Gastrocnemius medialis (tissue), 4 donors: ENCODE measurements around the gene CDC5L.

Experiments
- POLR2A ChIP-seq, 2 donors: fragments of 450-650 bp; IDR thresholded peaks; one replicate each; pipeline ENCODE4 v1.6.1; 2017; ENCODE audit warnings: antibody characterized with exemption in 2 of 2, mild to moderate bottlenecking in 2 of 2, moderate library complexity in 2 of 2
- TF ChIP-seq, protein P1 (sequence below), 5 experiments: fragments of 450-650 bp in 3 of 5; fragments of 200-600 bp in 2 of 5; sonication (generic) in 2 of 5; IDR thresholded peaks in 4 of 5; conservative IDR thresholded peaks in 1 of 5; 1 replicate in 4 of 5; 2 replicates in 1 of 5; pipeline ENCODE4 v1.5.1; 2016 to 2019; ENCODE audit warnings: antibody characterized with exemption in 5 of 5, mild to moderate bottlenecking in 3 of 5, moderate library complexity in 3 of 5

DNA sequence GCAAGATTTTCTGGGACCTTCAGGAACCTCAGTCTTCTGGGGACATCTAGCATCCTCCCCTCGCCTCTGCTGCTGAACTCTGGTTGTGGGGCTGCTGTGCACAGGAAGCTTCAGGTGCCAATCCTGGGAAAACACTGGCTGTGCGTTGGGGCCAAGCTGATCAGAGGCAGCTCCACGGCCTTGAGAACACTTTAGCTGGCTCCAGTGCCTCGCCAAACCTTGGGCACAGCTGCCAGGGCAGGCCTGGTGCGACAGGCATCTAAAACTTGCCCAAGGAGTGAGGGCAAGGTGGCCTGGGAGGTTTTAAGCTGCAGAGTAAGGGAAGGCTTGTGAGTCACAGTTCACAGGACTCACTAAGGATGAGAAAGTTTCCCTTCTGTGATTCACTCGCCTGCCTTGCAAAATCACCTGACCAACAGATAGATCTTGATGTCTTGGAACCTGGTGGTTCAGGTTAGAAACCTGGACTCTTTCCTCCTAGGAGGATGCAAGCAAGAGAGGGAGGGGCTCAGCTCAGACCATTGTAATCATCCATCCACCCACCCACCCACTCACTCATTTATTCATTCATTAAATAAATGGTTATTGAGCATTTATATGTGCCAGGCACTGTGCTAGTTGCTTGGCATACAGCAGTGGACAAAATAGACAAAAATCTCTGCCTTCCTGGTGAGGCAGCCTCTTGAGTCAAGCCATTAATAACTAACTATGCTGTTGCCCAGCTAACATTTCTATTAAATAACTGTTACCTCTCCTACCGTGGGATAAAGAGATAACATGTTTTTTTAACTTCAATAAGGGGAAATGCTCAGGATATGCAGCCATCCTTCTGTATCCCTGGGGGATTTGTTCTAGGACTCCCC lies 47.5 kb upstream of the CDC5L start:
- TF ChIP-seq, protein P1, sequence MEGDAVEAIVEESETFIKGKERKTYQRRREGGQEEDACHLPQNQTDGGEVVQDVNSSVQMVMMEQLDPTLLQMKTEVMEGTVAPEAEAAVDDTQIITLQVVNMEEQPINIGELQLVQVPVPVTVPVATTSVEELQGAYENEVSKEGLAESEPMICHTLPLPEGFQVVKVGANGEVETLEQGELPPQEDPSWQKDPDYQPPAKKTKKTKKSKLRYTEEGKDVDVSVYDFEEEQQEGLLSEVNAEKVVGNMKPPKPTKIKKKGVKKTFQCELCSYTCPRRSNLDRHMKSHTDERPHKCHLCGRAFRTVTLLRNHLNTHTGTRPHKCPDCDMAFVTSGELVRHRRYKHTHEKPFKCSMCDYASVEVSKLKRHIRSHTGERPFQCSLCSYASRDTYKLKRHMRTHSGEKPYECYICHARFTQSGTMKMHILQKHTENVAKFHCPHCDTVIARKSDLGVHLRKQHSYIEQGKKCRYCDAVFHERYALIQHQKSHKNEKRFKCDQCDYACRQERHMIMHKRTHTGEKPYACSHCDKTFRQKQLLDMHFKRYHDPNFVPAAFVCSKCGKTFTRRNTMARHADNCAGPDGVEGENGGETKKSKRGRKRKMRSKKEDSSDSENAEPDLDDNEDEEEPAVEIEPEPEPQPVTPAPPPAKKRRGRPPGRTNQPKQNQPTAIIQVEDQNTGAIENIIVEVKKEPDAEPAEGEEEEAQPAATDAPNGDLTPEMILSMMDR (IDR thresholded peaks at IDR 0.05 in 4 of 5, conservative IDR thresholded peaks at IDR 0.05 in 1 of 5), result no peak
- TF ChIP-seq POLR2A (IDR thresholded peaks at IDR 0.05), result no peak
